ENCODE measurements around the gene FNDC8.
"Not testable (repeated sequence)": the region's sequence is repeated elsewhere in the genome, so short reads cannot be mapped to it uniquely, and the experiment has no call there.

FNDC8 gene

DNA sequence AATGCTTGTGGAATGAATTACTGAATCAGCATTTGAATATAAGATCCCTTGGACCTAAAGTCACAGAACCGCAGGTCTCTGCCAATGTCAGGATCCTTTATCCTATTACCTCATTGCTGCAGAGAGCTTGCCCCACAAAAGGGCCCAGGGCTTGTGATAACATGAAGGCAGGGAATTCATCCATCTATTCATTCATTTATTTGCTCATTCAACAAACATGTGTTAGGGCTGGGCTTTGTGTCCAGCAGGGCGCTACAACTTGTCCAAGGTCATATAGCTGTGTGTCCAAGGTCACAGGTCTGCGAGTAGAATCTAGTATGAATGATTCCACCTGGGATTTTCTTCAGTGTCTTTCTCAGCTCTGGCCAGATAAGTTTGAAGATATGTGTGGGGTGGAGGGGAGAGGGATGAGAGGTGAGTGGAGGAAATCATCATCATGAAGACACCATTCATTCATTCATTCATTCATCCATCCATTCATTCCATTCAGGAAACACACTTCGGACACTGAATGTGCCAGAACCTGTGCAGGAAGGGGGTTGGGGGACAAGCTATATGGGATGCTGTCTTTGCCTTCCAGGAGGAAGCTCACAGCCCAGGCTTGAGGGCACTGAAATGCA, 24.9 kb downstream of the FNDC8 start:
- DNase-seq: no peak

DNA sequence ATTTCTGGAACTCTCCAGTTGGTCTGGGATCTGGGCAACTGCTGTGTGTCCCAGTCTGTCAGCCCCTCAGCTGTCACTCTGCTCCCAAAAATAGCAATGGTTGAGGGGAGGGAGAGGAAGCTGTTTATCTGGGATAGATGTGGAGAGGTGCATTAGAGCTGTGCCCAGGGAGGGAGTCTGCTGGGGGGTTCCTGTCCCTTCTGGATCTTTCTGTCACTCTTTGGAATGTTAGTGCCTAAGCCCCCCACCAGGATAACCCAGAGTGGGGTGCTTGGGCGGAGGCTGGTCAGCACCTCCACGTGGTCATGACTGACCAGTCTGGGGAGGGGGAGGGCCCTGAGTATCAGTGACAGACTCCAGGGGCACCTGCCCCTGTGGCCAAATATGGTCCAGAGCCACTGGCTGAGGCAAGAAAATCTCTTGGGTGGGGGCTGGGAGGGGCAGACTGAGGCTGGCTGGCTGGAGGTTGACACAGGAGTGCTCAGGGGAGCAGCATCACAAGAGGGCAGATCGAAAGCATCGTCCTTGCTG, 26.0 kb downstream of the FNDC8 start, which contains the start of gene UNC45B:
TSS of gene UNC45B (plus strand) at position 443 of the 531 bp plus-strand sequence. CDS start 447 bp downstream, outside the sequence.
- DNase-seq: no peak

DNA sequence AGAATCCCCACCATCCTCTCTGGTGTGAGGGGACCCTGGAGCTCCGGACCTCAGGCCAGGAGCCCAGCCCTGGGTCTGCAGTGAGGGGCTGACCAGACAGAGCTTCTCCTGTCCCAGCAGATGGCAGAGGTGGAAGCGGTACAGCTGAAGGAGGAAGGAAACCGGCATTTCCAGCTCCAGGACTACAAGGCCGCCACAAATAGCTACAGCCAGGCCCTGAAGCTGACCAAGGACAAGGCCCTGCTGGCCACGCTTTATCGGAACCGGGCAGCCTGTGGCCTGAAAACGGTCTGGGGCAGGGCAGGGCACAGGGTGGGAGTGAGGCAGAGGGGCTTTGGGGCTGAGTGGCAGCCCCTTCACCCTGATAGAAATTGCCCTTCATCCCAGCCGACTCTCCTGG, 26.7 kb downstream of the FNDC8 start:
- no peak for DNase-seq

DNA sequence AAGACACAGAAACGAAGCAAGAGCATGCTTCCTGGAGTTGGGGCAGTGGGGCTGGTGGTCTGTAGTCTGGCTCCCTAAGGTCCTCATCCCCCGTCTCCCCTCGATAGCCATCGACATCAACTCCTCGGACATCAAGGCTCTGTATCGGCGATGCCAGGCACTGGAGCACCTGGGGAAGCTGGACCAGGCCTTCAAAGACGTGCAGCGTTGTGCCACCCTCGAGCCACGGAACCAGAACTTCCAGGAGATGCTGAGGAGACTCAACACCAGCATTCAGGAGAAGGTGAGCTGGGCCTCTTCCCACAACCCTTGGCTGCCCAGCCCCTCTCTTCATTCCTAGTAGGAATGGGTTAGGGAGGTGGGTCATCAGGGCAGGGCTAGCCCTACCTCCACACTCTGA, 28.5 kb downstream of the FNDC8 start:
- DNase-seq: no peak

DNA sequence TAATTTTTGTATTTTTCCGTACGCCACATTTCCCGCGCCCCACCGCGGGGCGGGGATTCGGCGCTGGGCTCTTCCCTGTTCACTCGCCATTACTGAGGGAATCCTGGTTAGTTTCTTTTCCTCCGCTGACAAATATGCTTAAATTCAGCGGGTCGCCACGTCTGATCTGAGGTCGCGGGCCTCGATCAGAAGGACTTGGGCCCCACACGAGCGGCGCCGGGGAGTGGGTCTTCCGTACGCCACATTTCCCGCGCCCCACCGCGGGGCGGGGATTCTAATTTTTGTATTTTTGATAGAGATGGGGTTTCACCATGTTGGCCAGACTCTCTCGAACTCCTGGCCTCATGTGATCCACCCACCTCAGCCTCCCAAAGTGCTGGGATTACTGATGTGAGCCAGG, 29.7 kb downstream of the FNDC8 start:
- DNase-seq: not testable (repeated sequence)

DNA sequence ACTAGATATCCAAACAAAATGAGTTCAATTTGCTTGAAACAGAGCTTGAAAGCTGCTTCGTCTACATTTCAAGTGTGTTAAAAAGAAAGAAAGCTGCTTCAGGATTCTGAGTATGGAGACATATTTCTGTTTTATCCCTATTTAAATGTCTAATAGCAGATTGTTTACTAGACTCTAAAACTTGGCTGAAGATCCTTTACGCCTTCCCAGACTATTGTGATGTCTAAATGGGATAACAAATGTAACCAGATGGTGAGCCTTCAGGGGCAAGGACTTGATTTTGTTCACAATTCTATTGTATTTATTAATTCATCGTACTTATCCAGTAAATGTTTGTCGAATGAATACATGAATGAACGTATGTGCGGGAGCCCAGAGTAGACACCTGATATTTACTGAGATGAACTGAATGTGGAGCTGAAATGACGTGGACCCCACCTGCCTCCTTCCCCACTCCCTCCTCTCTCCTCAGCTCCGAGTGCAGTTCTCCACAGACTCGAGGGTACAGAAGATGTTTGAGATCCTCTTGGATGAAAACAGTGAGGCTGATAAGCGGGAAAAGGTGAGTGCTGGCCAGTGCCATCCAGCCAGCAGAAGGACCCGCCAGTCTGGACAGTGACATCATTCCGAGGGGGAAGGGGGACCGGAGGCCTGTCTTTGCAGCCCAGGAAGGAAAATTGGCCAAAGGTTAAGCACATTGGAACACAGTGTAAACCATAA, 31.2 kb downstream of the FNDC8 start:
- DNase-seq: no peak

DNA sequence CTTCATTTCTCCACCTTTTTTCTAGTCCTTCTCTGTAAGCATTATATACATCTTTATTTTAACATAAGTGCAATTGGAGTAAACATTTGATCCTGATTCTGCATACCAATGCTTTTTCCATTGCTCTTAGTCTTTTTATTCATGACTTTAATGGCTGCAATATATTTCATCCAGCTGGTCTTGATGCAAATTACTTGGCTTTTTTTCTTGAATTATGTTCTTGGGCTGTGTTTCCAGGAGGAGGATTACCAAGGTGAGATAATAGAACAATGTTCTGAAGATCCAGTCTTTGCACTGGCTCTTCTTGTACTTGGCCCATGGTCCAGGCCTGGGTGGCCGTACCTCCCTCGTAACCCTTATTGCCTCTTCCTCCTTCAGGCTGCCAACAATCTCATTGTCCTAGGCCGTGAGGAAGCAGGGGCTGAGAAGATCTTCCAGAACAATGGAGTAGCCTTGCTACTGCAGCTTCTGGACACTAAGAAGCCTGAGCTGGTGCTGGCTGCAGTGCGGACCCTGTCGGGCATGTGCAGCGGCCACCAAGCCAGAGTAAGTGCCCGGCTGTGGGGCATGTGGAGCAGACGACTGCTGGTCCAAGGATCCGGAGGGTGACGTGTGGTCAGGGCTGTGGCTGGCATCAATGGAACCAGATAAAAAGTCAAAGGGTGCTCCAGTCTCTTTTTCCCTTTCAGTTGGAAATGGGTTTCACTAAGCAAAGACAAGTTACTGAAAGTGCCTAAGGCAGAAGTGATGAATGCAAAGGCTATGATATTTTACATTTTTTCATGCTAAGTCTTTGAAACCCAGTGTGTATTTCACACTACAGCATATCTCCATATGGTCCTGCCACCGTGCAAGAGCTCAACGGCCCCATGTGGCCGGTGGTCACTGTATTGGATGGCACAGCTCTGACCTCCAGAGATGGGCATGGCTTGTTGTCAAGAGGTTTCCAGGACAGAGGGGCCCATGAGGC, 33.1 kb downstream of the FNDC8 start:
- DNase-seq: no peak

DNA sequence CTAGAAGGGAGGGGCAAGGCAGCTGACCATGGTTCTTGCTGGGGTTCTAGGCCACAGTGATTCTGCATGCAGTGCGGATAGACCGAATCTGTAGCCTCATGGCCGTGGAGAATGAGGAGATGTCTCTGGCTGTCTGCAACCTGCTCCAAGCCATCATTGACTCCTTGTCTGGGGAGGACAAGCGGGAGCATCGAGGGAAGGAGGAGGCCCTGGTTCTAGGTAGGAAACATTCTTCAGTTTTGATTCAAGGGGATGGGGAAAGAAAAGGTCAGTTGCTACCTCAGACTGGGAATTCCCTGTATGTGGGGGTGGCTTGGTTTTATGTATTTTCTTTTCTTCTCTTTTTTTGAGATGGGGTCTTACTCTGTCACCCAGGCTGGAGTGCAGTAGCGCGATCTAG, 33.8 kb downstream of the FNDC8 start:
- DNase-seq: no peak

DNA sequence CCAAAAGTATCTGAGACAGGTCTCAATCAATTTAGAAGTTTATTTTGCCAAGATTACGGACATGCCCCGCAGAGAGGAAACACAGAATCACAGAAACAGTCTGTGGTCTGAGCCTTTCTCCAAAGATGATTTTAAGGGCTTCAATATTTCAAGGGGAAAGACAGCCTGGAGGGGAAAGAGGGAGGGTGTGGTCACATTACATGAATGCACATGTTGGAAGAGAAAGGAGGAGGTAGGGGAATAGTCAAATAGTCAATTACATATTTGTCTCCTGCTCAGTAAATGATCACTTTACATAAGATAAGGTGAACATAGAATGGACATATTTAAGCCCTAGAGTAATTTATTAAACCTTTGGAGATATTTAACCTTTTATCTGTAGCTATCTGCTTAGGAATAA, 38.5 kb downstream of the FNDC8 start:
- no peak for DNase-seq

DNA sequence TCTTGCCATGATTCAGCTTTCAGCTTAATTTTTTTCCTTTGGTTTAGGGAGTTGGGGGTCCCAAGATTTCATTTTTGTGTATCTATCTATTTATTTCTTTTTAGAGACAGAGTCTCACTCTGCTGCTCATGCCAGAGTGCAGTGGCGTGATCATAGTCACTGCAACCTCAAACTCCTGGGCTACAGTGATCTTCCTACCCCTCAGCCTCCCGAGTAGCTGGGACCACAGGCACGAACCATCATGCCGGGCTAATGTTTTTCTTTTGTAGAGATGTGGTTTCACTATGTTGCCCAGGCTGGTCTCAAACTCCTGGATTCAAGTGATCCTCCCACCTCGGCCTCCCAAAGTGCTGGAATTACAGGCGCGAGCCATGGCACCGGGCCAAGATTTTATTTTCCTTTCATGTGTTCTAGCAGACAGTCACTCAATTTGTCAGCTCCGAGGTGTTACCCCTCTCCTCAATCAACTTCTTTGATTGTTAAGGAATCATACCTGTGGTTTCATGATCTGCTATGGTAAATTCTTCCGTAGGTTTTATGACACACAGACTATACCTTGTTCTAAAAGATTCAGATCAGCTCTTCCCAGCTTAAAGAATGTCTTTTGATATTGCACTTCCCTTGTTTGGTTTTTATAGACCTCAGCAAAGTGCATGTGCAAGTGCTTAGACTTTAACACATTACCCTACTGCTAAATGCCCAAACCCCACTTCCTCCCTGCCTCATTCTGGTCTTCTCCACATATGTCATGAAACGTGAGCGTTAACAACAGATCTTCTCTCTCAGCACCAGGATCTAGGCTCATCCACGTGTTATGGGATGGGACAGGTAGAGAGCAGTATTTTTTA, 39.2 kb downstream of the FNDC8 start:
- peak; percentile 27 for DNase-seq

DNA sequence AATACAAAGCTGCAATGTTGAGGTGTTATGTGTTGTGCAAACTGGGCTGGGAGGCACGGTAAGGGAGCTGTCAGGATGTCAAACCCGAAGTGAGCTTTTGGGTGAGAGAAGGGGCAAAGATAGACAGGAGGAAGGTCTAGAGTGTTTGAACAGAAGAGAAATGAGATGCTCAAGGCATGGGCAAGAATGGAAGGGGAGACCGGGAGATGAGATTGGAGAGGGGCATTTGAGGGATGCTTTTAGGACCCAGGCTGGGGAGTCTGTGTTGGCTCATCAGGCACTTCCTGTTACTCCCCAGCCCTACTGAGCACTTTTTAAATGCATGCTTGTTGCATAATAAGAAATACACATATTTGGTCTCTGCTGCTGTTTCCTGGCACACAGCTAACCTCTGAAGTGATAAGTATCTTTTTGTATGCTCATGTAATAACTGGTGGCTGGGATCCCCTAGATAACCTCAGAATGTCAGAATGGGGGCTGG, 39.9 kb downstream of the FNDC8 start:
- DNase-seq: no peak

DNA sequence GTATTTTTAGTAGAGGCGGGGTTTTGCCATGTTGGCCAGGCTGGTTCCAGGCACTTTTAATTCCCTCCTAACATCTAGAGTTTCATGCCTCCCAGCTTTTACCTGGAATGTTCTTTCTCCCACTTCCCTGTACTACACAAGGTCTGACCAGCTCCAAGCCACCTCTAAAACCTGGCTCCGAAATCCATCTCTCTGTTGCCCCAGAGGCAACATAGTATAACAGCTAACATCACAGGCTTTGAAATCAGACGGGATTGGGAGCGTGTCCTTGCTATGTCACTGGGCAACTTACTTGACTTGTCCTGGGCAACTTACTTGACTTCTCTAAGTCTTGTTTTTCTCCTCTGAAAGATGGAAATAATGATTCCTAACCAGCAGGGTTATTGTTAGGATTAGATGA, 41.3 kb downstream of the FNDC8 start:
- no peak for DNase-seq

DNA sequence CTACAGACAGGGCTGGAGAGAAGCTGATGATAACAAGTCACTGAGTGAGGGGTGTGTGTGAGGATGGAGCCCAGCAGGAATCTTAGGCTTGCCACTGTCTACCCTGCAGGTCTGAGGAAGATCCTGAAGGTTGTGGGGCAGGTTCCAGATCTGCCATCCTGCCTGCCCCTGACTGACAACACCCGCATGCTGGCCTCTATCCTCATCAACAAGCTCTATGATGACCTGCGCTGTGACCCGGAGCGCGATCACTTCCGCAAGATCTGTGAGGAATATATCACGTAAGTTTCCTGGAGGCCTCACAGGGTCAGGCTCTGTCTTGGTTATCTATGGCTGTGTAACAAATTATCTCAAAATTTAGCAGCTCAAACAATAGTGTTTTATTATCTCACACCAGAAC, 42.5 kb downstream of the FNDC8 start:
- DNase-seq: no peak

DNA sequence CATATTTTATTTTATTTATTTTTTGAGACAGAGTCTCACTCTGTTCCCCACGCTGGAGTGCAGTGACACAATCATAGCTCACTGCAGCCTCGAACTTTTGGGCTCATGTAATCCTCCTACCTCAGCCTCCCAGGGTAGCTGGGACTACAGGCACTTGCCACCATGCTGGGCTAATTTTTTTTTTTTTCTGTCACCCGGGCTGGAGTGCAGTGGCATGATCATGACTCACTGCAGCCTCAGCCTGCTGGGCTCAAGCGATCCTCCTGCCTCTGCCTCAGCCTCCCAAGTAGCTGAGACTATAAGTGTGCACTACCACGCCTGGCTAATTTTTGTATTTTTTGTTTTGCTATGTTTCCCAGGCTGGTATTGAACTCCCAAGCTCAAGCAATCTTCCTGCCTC, 43.3 kb downstream of the FNDC8 start:
- DNase-seq: no peak

DNA sequence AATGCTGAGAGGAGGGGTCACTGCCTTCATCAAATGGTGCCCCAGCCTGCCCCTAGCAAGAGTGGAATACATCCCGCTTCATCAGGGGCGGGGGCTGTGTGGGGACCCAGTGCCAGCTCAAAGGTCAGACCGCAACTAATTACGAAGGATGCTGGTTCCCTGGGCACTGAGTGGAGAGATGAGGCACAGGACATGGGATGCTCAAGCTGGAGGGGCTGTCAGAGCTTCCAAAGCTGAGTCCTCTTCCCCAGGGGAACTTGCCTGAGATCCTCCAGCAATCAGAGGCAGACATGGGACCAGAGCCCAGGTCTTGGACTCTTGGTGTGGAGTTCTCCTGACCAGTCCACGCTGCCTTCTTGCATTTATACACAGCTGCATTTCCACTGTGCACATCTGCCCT, 45.1 kb downstream of the FNDC8 start:
- DNase-seq: no peak

DNA sequence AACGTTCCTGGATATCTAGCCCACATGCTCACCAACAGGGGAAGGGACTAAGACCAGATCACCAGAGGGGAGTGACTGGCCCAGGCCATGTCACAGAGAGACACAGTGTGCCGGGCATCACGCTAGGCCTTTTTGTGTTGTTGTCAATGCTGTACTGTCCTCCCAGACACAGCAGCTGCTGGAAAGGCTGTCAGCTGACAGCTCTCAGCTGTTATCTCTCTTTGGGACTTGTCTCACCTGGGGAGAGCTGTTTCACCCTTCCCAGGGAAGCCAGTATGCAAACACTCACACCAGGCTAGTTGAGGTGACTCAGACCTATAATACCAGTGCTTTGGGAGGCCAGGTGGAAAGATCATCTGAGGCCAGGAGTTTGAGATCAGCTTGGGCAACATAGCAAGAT, 45.6 kb downstream of the FNDC8 start:
- no peak for DNase-seq

DNA sequence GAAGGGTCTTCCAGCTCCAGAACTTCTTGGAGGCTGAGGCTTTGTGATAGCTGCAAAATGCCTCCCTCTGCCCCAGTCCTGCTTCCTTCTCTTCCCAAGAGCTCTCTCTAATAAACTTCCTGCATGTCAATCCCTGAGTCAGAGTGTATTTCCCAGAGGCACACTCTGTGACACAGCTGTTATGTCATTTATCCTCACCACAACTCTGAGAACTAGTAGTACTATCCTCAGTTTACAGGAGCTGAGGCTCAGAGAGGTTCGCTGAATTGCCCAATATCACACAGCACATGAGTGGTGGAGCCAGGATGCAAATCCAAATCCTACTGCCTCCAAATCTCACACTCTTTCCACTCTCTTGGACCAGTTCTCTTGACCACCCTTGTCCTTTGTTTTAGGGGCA, 46.3 kb downstream of the FNDC8 start:
- no peak for DNase-seq

DNA sequence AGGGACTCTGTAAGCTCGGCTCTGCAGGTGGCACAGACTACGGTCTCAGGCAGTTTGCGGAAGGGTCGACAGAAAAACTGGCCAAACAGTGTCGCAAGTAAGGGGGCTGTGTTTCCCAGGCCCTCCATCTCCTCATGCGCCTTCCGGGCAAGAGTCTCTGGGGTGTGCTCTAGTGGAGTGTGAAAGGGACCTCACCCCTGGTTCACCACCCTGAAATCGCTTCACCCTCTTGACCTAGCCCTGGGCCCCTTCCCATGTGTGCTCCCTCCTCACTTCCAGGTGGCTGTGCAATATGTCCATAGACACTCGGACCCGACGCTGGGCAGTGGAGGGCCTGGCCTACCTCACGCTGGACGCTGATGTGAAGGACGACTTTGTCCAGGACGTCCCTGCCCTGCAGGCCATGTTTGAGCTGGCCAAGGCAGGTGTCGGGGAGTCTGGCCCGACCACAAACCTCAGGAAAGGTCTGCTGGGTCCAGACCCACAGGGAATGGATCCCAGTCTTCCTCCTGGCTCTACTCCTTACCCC, 48.5 kb downstream of the FNDC8 start:
- no peak for DNase-seq

DNA sequence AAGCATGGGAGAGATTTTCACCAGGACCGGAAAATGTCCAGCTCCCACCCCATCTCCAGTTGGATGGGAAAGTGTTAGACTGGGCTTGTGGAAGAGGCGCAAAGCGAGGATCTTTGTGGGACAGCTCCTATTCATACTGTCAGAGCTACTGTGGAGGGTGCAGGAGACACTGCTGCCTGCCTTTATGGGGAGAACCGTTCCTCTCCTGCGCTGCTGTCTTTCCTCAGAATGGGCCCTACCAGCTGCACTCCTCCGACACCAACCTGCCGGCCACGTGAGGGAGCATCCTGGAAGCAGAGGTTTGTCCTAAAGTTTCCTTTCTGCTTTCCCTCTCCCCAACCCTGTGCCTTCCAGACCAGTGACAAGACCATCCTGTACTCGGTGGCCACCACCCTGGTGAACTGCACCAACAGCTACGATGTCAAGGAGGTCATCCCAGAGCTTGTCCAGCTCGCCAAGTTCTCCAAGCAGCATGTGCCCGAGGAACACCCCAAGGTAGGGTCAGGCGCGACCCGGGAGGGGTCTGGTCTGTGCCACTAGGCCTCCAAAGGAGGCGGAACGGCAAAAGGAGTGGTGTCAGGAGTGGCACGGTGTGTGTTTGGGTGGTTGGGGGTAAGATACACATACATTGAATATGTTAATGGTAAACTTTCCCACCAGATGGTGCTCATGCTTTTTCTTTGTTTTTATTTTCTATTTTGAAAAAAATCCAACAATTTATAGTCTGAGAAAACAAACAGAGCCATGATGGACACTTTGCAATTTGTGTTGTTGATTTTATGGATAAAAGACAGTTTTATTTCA, 49.8 kb downstream of the FNDC8 start:
- DNase-seq: no peak

DNA sequence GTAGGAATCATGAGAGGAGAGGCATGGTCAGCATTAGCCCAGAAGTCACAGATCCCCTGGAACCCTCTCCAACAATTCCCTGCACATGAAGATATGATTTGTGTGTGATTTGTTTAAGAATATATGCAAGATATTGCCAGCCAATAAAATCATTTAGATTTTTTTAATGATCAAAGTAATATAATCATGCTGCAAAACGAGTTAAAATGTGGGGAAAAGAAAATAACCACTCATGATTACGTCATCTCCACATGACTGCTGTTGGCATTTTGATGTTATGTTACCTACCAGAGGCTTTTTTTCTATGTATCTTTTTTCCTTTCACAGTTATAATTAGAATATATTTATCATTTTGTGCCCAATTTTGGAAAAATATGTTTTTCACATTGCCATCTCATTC, 50.4 kb downstream of the FNDC8 start:
- no peak for DNase-seq

DNA sequence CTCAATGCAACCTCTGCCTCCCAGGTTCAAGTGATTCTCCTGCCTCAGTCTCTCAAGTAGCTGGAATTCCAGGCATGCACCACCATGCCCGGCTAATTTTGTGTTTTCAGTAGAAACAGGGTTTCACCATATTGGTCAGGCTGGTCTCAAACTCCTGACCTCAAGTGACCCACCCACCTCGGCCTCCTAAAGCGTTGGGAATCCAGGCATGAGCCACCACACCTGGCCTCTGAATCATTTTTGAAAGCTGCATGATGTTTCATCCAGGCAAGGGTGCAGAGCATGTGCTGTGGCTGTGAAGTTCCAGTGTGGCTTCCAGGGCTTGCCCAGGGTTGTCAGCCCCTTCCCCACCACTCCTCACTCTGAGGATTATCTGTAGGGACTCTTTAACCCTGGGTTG, 50.9 kb downstream of the FNDC8 start:
- not testable (repeated sequence) for DNase-seq
